Activated CD4-positive, alpha-beta memory T cell treated with anti-CD3 and anti-CD28 coated beads, Interleukin-2, amount 10 ng/mL, durations not matched to agents 7 days and 5 days (primary cell): ENCODE results near the gene TCF21. TPM values are rescaled to one million over a fixed set of nuclear protein-coding genes. Genes with fewer than 3 reads are reported as not detected.
"Not testable (repeated sequence)": the region's sequence is repeated elsewhere in the genome, so short reads cannot be mapped to it uniquely, and the experiment has no call there.

Experiments
- CTCF ChIA-PET: fragments of 350-600 bp; sonication (Branson Sonifier 250); formaldehyde crosslinking; loops from one replicate; lab custom pipeline; 2021; ENCODE audit warnings: antibody characterized with exemption, inconsistent platforms; lab: Charles Lee
- POLR2A ChIA-PET: fragments of 350-600 bp; sonication (Branson Sonifier 250); formaldehyde crosslinking; loops from one replicate; lab custom pipeline; 2021; ENCODE audit warnings: antibody characterized with exemption; lab: Charles Lee
- DNase-seq: peaks from one replicate; pipeline ENCODE4 v3.0.0-alpha.2; 2020
- H3K27ac Mint-ChIP-seq: one replicate; pipeline ENCODE4 v1.8.0; 2021; ENCODE audit warnings: mild to moderate bottlenecking, mixed read lengths
- H3K27me3 Mint-ChIP-seq: one replicate; pipeline ENCODE4 v1.8.0; 2021; ENCODE audit warnings: mixed read lengths
- H3K36me3 Mint-ChIP-seq: one replicate; pipeline ENCODE4 v1.8.0; 2021; ENCODE audit warnings: low read depth, mixed read lengths
- H3K4me1 Mint-ChIP-seq: one replicate; pipeline ENCODE4 v1.8.0; 2021; ENCODE audit warnings: mixed read lengths
- H3K4me3 Mint-ChIP-seq: one replicate; pipeline ENCODE4 v1.8.0; 2021; ENCODE audit warnings: mild to moderate bottlenecking, mixed read lengths
- H3K9me3 Mint-ChIP-seq: one replicate; pipeline ENCODE4 v1.8.0; 2021; ENCODE audit warnings: mixed read lengths
- total RNA-seq, 2 experiments: library from RNA; stranded (reverse); gene quantifications; one replicate each; pipeline ENCODE4 v1.2.3, GENCODE V29; 2021

TCF21 gene
- total RNA-seq, 2 experiments from 2014 or later, result not detected

GRCh38 chr6:133917781-133918180 lies 28.9 kb downstream of the TCF21 start:
- H3K27me3 Mint-ChIP-seq, result peaks cover 27% of the 10 kb centered on the region
- no peaks in the 10 kb centered on the region for H3K36me3 Mint-ChIP-seq
- H3K4me3 Mint-ChIP-seq, result no peak overlapping the region
- no peaks in the 10 kb centered on the region for H3K4me1 Mint-ChIP-seq
- H3K27ac Mint-ChIP-seq, result no peak overlapping the region
- DNase-seq, result no peak
- H3K9me3 Mint-ChIP-seq, result no peaks in the 10 kb centered on the region
- CTCF ChIA-PET, result interaction anchor here (1.1 to 15.6 kb wide), 11 partner anchors 10 to 733 kb away, joined by 4 to 303 read pairs (median 6); no protein-coding TSS in a partner anchor
- POLR2A ChIA-PET, result no interaction called here

DNA sequence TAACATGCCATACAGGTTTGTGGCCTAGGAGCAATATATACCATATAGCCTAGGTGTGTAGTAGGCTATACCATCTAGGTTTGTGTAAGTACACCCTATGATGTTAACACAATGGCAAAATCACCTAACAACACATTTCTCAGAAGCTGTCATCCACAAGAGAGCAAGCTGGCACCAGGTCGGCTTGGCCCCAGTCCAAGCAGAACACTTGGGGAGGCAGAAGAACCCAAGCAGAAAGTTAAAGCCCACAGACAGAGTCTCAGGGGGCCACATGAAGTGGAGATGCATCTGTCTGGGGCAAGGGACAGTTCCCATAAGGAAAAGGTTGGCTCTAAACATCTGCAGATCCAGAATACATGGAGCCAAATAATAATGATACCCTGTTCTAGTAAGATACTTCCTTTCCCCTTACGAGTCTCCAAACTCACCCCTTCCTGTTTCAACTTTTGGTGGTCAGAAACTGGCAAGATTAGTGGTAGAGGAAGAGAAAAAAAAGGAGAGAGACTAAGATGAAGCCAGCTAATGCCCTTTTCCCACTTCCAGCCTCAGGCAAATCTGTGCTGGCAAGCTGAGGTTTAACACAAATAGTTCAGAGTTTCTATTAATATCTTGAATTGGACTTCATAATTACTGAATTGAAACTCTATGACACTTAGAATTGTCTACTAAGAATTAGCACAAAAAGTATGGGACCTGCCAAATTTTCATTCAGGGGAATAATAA lies 29.5 kb downstream of the TCF21 start:
- H3K27me3 Mint-ChIP-seq, result peaks cover 23% of the 10 kb centered on the region
- no peak overlapping the region for H3K4me3 Mint-ChIP-seq
- no peak for DNase-seq
- no peaks in the 10 kb centered on the region for H3K36me3 Mint-ChIP-seq
- H3K4me1 Mint-ChIP-seq, result no peaks in the 10 kb centered on the region
- no peak overlapping the region for H3K27ac Mint-ChIP-seq
- CTCF ChIA-PET, result interaction anchor here (1.0 to 15.6 kb wide), 2 partner anchors 37 to 181 kb away, joined by 3 to 303 read pairs; no protein-coding TSS in a partner anchor
- no peaks in the 10 kb centered on the region for H3K9me3 Mint-ChIP-seq
- POLR2A ChIA-PET, result no interaction called here

- H3K9me3 Mint-ChIP-seq, result no peaks in the 10 kb centered on the region
- H3K4me3 Mint-ChIP-seq, result no peak overlapping the region
- H3K27ac Mint-ChIP-seq, result no peak overlapping the region
- no peak for DNase-seq
- ChIA-PET POLR2A (no interaction called here), CTCF (interaction anchor here (1.0 to 15.6 kb wide), 2 partner anchors 36 to 180 kb away, joined by 3 to 303 read pairs; no protein-coding TSS in a partner anchor)
- H3K27me3 Mint-ChIP-seq, result peaks cover 21% of the 10 kb centered on the region
- no peaks in the 10 kb centered on the region for H3K36me3 Mint-ChIP-seq
- no peaks in the 10 kb centered on the region for H3K4me1 Mint-ChIP-seq
Measured at GRCh38 chr6:133919362-133919761, 30.4 kb downstream of the TCF21 start.

GRCh38 chr6:133921249-133921859 lies 32.4 kb downstream of the TCF21 start:
- no peak overlapping the region for H3K27ac Mint-ChIP-seq
- H3K4me1 Mint-ChIP-seq, result no peaks in the 10 kb centered on the region
- POLR2A ChIA-PET, result no interaction called here
- peaks cover 22% of the 10 kb centered on the region for H3K27me3 Mint-ChIP-seq
- no peaks in the 10 kb centered on the region for H3K36me3 Mint-ChIP-seq
- CTCF ChIA-PET, result interaction anchor here (0.6 to 15.6 kb wide), 24 partner anchors 9 to 959 kb away, joined by 3 to 303 read pairs (median 4); no protein-coding TSS in a partner anchor
- peak; percentile 76 for DNase-seq
- no peak overlapping the region for H3K4me3 Mint-ChIP-seq
- no peaks in the 10 kb centered on the region for H3K9me3 Mint-ChIP-seq

DNA sequence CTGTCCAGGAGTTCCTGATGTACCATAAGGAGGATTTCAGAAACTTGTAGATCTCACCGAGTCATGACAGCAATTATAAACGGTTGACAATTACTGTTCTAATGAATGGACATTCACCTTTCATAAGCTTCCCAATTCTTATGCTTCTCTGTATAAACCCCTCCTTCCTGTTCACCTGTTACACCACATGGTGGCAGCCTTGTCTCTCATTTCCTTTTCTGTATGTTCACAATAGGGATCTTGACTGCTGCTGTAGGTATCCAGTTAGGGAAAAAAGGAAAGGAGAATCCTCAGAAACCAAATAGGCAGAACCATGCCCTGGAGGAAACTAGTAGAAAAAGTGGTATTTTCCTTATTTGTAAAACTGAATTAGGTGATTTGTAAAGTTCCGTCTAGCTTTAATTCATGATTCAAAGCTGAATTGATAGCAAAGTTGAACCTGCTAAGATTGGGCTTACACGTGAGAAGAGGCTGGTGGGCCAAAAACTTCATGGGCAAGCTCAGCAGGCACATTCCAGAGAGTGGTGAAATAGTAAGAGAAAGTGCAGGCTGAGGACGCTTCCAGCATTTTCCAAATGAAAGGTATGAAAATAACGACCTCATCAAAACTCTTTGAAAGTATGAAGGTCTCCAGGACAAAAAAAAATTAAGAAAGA lies 35.2 kb downstream of the TCF21 start:
- no peaks in the 10 kb centered on the region for H3K4me1 Mint-ChIP-seq
- H3K27ac Mint-ChIP-seq, result no peak overlapping the region
- no peaks in the 10 kb centered on the region for H3K36me3 Mint-ChIP-seq
- H3K27me3 Mint-ChIP-seq, result peaks cover 34% of the 10 kb centered on the region
- POLR2A ChIA-PET, result interaction anchor here (1.4 to 1.5 kb wide), 2 partner anchors 140 to 173 kb away, joined by 5 to 7 read pairs; no protein-coding TSS in a partner anchor
- peak; percentile 56 for DNase-seq
- no peak overlapping the region for H3K4me3 Mint-ChIP-seq
- H3K9me3 Mint-ChIP-seq, result no peaks in the 10 kb centered on the region
- CTCF ChIA-PET, result interaction anchor here (0.6 to 15.6 kb wide), 41 partner anchors 8 to 200 kb away, joined by 3 to 303 read pairs (median 4); partner anchors contain the start of genes SLC2A12 and TBPL1

- POLR2A ChIA-PET, H3K27ac Mint-ChIP-seq, H3K4me1 Mint-ChIP-seq, DNase-seq, H3K36me3 Mint-ChIP-seq, H3K4me3 Mint-ChIP-seq: not testable (repeated sequence)
- Mint-ChIP-seq H3K9me3 (peaks cover 14% of the 10 kb centered on the region), H3K27me3 (peaks cover 57% of the 10 kb centered on the region)
- CTCF ChIA-PET, result interaction anchor here (0.9 kb wide), 1 partner anchor 42 kb away, joined by 3 read pairs; no protein-coding TSS in a partner anchor
Measured at GRCh38 chr6:133931221-133931620, 42.3 kb downstream of the TCF21 start.

DNA sequence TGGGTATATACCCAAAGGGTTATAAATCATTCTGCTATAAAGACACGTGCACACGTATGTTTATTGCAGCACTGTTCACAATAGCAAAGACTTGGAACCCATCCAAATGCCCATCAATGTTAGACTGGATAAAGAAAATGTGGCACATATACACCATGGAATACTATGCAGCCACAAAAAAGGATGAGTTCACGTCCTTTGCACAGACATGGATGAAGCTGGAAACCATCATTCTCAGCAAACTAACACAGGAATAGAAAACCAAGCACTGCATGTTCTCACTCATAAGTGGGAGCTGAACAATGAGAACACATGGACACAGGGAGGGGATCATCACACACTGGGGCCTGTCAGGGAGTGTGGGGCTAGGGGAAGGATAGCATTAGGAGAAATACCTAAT lies 47.4 kb downstream of the TCF21 start:
- peaks cover 14% of the 10 kb centered on the region for H3K9me3 Mint-ChIP-seq
- CTCF ChIA-PET, result interaction anchor here (2.5 kb wide), 1 partner anchor 12 kb away, joined by 11 read pairs; no protein-coding TSS in a partner anchor
- peaks cover 46% of the 10 kb centered on the region for H3K27me3 Mint-ChIP-seq
- H3K36me3 Mint-ChIP-seq, H3K4me3 Mint-ChIP-seq, H3K4me1 Mint-ChIP-seq, H3K27ac Mint-ChIP-seq, DNase-seq, POLR2A ChIA-PET: not testable (repeated sequence)

DNA sequence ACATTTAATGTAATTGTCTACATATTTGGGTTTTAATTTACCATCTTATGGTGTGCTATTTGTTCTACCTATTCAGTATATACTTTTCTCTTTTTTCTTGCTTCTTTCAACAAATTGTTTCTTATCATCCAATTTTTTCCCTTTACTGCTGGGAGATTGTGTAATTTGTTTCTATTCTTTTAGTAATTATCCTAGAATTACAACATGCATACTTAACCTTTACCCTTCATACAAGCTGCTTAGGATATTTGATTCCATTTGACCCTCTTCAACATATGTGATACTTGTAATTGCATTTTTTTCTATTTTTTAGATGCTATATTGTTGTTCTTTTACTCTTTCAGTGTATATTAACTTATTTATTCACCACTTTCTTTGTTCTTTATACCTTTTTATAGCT lies 49.0 kb downstream of the TCF21 start:
- Mint-ChIP-seq H3K4me3 (no peak overlapping the region), H3K4me1 (peaks cover 2% of the 10 kb centered on the region), H3K27me3 (peaks cover 34% of the 10 kb centered on the region), H3K9me3 (peaks cover 14% of the 10 kb centered on the region), H3K36me3 (no peaks in the 10 kb centered on the region), H3K27ac (no peak overlapping the region)
- POLR2A ChIA-PET, result no interaction called here
- DNase-seq, result no peak
- CTCF ChIA-PET, result interaction anchor here (0.6 to 3.0 kb wide), 5 partner anchors 14 to 701 kb away, joined by 3 to 11 read pairs (median 4); no protein-coding TSS in a partner anchor

- Mint-ChIP-seq H3K9me3 (peaks cover 10% of the 10 kb centered on the region), H3K36me3 (no peaks in the 10 kb centered on the region), H3K4me3 (no peak overlapping the region), H3K4me1 (peaks cover 2% of the 10 kb centered on the region), H3K27ac (no peak overlapping the region), H3K27me3 (peaks cover 30% of the 10 kb centered on the region)
- DNase-seq, result no peak
- CTCF ChIA-PET, result interaction anchor here (0.9 to 3.0 kb wide), 4 partner anchors 14 to 170 kb away, joined by 3 to 11 read pairs (median 8); no protein-coding TSS in a partner anchor
- POLR2A ChIA-PET, result no interaction called here
Measured at GRCh38 chr6:133938533-133938932, 49.6 kb downstream of the TCF21 start.

- peaks cover 18% of the 10 kb centered on the region for H3K27me3 Mint-ChIP-seq
- DNase-seq, result no peak
- H3K36me3 Mint-ChIP-seq, result no peaks in the 10 kb centered on the region
- CTCF ChIA-PET, result interaction anchor here (0.8 to 3.0 kb wide), 3 partner anchors 16 to 157 kb away, joined by 3 to 11 read pairs (median 3); no protein-coding TSS in a partner anchor
- H3K4me1 Mint-ChIP-seq, result peaks cover 2% of the 10 kb centered on the region
- H3K9me3 Mint-ChIP-seq, result peaks cover under 1% of the 10 kb centered on the region
- no peak overlapping the region for H3K4me3 Mint-ChIP-seq
- no peak overlapping the region for H3K27ac Mint-ChIP-seq
- POLR2A ChIA-PET, result no interaction called here
Measured at GRCh38 chr6:133939778-133940667, 51.1 kb downstream of the TCF21 start.
